NCI-H128 (cell line): ENCODE measurements around the gene KANSL1.
"Not testable (repeated sequence)": the region's sequence is repeated elsewhere in the genome, so short reads cannot be mapped to it uniquely, and the experiment has no call there.

Experiments used
- DNase-seq: peaks from one replicate; lab custom pipeline; 2025; ENCODE audit not compliant: unreplicated experiment; lab: John Stamatoyannopoulos, UW

The KANSL1 gene

GRCh38 chr17:46192439-46193150 lies 634 bp downstream of the KANSL1 start:
- DNase-seq = no peak

DNA sequence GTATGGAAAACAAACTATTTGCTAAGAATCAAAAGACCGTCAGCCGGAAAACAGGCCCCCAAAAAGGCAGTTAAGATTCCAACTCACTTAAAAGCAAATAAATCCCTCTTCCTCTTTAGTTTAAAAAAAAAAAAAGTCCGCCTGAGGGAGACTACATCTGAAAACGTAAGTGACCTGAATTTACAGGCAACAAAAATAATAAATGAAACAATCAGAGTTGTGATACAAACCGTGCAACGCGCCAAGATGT lies 1.1 kb downstream of the KANSL1 start:
- DNase-seq = no peak

GRCh38 chr17:46191322-46192188 lies 1.7 kb downstream of the KANSL1 start:
- DNase-seq = no peak

- no peak for DNase-seq
These were observed 2.5 kb downstream of the KANSL1 start for GRCh38 chr17:46190763-46191162.

- DNase-seq = not testable (repeated sequence)
These were observed 6.4 kb downstream of the KANSL1 start for GRCh38 chr17:46186827-46187235.

GRCh38 chr17:46184696-46185095 lies 8.5 kb downstream of the KANSL1 start:
- DNase-seq = no peak

- DNase-seq = not testable (repeated sequence)
These were observed 9.8 kb downstream of the KANSL1 start for GRCh38 chr17:46183383-46183782.

DNA sequence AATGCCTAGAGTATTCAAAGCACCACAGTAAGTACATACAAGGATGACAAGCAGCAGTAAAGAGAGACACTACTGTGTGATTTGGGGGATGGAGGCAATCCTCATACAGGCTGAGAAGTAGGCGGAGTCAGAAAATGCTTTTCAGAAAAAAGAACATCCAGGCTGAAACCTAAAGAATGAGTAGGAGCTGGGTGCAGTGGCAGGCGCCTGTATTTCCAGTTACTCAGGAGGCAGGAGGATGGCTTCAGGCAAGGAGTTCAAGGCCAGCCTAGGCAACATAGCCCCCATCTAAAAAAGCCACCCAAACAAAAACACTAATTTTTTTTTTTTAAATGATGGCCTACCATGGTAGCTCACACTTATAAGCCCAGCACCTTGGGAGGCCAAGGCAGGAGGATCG lies 10.3 kb downstream of the KANSL1 start:
- no peak for DNase-seq

DNA sequence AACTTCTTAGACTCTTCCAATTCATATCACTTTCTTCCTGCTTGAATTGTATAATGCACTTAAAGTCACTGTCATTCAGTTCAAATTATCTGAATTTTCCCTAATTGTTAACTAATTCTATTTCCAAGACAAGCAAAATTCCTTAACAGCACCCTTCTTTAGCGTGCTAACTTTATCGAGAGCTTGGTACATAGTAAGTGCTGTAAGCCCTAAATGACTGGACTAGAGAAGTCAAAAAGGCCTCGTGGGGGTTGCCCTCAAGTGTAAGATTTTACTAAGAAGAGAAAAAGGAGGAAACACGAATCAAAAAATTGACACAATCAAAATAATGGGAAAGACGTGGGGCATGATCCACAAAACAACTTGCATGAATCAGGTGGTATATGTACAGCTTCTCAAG lies 11.3 kb downstream of the KANSL1 start:
- no peak for DNase-seq

GRCh38 chr17:46181316-46181715 lies 11.9 kb downstream of the KANSL1 start:
- DNase-seq = not testable (repeated sequence)

GRCh38 chr17:46180892-46181274 lies 12.3 kb downstream of the KANSL1 start:
- no peak for DNase-seq

GRCh38 chr17:46180185-46180891 lies 12.9 kb downstream of the KANSL1 start:
- not testable (repeated sequence) for DNase-seq

GRCh38 chr17:46179375-46179999 lies 13.7 kb downstream of the KANSL1 start:
- DNase-seq = no peak

DNA sequence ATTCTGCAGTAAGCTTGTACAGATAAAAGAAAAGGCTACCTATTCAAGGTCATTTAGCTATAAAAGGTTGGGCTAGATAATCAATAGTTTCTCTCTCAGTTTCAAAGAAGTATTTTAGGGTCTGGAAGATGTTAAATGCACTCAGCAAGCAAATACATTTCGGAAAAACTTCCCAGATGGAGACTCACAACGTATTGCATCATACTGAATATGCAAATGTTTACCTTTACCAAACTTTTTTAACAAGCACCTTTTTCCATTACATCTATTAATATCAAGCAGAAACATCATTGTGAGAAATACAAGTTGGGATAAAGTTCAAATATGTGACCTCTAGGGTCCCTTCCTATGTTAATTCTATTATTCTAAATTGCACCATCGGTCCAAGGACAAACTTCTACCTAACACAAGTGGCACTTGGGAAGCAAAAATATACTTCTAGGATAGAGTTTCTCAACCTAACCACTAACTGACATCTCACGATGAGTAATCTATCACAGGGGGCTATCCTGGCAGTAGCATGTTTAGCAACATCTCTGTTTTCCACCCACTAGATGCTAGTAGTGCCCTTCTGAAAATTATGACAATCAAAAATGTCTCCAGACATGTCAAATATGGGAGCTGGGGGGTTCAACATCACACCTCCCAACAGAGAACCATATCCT lies 14.5 kb downstream of the KANSL1 start:
- DNase-seq = no peak

DNA sequence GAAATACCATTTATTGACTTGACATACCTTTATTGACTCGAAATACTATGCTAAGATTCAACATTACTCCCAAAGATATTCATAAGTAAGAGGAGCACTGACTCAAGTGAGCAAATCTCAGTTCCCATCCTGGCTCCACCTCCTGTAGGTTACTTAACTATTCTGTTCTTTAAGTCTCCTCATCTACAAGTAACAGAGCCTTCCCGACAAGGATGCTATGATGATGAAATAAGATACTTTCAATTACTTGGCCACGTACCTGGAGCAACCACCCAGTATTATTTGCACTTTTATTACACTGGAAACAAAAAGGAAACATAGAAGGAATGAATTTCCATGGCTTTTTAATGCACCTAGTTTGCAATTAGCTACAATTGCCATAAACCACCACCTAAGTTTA lies 16.3 kb downstream of the KANSL1 start:
- DNase-seq = no peak

- DNase-seq = no peak
These were observed 17.3 kb downstream of the KANSL1 start for GRCh38 chr17:46175891-46176290.

GRCh38 chr17:46173153-46173552 lies 20.1 kb downstream of the KANSL1 start:
- DNase-seq = no peak

- no peak for DNase-seq
These were observed 21.3 kb downstream of the KANSL1 start for GRCh38 chr17:46171939-46172338.

GRCh38 chr17:46170639-46171429 lies 22.4 kb downstream of the KANSL1 start:
- no peak for DNase-seq
